ENCODE data around the gene ISCA2. TPM values are rescaled to one million over a fixed set of nuclear protein-coding genes. Genes with fewer than 3 reads are reported as not detected.
"Not testable (repeated sequence)": the region's sequence is repeated elsewhere in the genome, so short reads cannot be mapped to it uniquely, and the experiment has no call there.

The ISCA2 gene
- total RNA-seq, 1 donor from 2014 or later = 42.4 TPM

- no peak for DNase-seq (ENCODE audit: low spot score)
These were observed 34.2 kb downstream of the ISCA2 start for GRCh38 chr14:74527736-74528280.

DNA sequence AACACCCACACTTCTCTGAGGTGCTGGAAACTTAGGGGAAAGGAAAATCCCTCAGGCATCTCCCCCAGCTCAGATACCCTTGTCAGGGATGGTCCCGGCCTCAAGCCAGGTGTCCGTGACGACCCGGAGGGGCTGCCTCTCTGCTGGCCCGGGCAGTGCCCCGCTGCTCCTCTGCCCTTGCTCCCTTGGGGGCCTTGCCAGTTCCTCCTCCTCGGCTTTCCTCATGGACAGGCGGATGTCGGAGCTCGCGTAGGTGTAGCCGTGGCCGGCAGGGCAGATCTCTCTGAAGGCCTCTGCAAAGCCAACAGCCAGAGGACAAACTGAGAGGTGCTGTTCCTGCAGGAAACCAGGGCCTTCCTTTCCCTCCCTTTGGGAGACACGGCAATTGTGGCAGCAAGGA lies 34.8 kb downstream of the ISCA2 start:
- DNase-seq (ENCODE audit: low spot score) = no peak

DNA sequence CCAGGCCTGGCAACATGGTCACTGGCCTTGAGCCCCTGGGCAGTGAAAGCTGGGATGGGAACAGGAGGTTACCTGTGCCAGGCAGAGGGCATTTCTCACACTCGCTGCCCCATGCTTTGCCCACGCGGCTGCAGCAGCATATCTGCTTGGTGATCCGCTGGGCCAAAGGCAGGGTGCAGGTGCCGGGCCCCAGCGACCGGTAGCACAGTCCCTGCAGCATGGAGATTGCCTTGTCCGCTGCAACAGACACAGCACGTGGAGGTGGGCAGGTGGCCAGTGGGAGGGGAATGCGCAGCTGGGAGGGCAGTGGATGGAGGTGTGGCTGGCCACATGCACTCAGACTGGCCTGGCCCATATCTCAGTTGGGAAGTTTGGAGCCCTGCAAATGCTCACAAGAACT lies 35.3 kb downstream of the ISCA2 start:
- no peak for DNase-seq (ENCODE audit: low spot score)

GRCh38 chr14:74531006-74531405 lies 37.4 kb downstream of the ISCA2 start:
- no peak for DNase-seq (ENCODE audit: low spot score)

- DNase-seq (ENCODE audit: low spot score) = peak; percentile 83
These were observed 37.9 kb downstream of the ISCA2 start for GRCh38 chr14:74531467-74531866.

- DNase-seq (ENCODE audit: low spot score) = no peak
These were observed 38.7 kb downstream of the ISCA2 start for GRCh38 chr14:74532246-74532645.

- DNase-seq (ENCODE audit: low spot score) = no peak
These were observed 40.0 kb downstream of the ISCA2 start for GRCh38 chr14:74533576-74533975.

DNA sequence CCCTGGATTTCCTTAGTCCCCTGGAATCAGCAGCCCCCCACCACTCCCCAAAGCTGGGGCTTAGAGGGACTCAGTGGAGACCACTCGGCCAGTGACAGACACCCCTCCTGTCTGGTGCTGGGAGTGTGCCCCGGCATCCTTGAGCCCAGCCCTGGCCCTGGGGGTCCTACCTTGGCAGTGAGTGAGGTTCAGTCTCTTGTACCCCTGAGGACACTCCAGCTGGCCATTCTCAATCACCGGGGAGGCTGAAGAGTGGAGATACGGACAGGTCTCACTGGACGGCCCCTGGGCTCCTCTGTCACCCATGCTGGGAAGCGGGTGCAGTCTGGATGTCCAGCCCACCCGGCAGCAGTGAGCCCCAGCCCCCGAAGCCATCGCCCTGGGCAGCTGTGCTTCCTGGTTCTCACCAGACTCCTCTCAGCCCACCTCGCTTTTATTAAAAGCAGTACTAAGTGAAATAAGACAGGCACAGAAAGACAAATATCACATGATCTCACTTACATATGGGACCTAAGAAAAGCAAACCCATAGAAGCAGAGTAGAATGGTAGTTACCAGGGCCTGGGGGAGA lies 42.3 kb downstream of the ISCA2 start:
- no peak for DNase-seq (ENCODE audit: low spot score)

DNA sequence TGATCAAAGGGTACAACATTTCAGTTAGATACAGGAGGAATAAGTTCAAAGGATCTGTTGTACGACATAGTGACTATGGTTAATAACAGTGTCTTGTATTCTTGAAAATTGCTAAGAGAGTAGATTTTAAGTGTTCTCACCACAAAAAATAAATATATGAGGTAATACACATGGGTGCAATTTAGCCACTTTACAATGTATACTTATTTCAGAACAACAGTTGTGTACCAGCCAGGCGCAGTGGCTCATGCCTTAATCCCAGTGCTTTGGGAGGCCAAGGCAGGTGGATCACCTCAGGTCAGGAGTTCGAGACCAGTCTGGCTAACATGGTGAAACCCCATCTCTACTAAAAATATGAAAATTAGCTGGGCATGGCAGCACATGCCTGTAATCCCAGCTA lies 42.8 kb downstream of the ISCA2 start:
- DNase-seq (ENCODE audit: low spot score) = not testable (repeated sequence)

DNA sequence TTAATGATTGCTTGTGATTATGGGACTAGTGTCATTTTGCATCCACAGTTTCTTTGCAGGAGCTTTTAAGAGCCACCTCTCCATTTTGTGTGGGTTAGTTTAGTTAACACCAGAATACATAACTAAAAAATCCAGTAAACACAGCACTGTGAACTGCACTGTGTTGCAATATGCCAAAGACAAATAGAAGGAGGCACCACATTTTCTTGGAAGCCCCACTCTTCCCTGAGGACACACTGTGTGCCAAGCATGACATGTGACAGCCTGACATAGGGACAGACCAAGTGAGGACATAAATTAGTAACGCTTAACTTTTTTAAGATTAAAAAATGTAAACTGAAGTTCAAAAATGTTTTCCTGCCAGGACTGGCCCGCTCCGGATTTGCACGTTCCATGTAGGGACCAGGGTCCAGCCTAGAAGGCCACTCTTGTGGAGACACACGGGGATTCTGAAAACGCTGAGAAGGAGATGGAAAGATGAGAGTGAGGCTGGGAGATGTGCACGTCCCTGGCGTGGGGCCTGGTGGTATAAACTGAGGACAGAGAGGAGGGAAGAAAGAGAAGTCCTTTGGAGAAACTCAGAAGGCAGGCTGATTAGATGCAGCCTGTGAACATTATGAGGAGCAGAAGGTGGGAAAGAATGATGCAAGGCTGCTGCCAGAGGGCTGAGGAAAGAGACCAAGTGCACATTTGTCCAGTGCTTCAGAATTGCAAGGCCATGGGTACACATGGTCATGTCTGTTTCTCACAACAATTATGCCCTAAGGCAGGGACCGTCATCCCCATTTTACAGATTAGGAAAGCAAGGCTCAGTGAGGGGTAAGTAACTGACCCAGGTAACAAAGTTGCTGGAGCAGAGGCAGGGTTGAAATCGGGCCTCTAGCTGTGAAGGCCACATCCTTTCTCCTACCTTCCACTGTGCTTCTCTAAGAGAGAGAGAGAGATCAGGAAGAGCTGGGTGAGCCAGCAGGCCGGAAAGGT lies 45.1 kb downstream of the ISCA2 start:
- DNase-seq (ENCODE audit: low spot score) = no peak

DNA sequence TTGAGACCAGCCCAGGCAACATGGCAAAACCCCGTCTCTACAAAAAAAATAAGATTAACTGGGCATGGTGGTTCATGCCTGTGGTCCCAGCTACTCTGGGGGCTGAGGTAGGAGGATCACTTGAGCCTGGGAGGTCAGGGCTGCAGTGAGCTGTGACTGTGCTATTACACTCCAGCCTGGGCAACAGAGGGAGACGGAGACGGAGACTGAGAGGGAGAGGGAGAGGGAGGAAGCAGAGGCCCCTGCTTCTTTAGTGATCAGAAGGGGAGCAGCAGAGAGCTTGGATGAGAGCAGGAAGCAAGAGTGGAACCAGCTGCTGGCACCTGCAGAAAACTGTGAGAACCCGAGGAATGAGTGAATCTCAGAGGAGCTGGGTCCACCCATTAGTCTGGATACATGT lies 45.9 kb downstream of the ISCA2 start:
- DNase-seq (ENCODE audit: low spot score) = no peak

DNA sequence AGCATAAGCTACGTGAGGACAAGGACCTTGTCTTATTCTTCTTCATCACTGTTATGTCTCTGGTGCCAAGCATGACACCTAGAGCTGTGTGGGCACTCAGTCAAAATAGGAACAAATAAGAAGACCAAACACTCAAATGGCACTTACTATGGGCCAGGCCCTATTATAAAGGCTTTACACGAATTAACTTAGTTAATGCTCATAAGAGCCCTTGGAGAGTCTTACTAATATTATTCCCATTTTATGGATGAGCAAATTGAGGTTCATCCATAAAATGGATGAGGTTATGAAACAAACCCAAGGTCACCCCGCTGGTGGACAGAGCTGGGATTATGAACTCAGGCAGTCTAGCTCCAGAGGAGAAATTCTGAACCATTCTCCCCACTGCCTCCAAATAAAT lies 47.7 kb downstream of the ISCA2 start:
- DNase-seq (ENCODE audit: low spot score) = no peak

GRCh38 chr14:74542056-74542685 lies 48.6 kb downstream of the ISCA2 start:
- DNase-seq (ENCODE audit: low spot score) = no peak

DNA sequence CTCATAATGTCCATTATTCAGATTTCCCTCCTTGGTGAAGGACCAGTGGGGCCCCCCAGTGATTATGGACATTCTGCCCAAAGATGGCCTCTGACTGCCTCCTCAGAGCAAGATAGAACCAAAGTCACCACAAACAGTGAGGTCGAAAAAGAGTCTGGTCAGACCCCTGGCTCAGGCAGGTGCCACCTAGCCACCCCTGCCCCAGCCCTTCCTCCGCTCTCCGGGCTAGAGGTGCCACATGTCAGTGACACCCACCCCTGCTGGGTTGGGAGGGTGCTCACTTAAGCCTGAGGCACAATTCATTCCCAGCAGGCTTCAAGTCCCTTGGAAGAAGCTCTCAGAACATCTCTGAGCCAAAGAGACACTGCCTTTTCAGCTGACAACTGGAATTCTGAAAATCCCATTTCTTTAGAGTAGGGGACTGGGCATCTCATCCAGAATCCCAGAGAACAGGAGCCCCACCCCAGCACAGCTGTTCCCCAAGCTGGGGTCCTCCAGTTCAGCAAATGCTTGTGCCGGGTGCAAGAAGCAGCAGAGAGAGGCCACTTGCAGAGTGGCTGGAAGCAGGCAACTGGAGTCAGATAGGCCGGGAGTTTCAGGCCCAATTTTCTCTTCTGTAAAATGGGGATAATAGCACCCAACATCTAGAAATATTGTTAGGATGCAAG lies 50.3 kb downstream of the ISCA2 start:
- no peak for DNase-seq (ENCODE audit: low spot score)

DNA sequence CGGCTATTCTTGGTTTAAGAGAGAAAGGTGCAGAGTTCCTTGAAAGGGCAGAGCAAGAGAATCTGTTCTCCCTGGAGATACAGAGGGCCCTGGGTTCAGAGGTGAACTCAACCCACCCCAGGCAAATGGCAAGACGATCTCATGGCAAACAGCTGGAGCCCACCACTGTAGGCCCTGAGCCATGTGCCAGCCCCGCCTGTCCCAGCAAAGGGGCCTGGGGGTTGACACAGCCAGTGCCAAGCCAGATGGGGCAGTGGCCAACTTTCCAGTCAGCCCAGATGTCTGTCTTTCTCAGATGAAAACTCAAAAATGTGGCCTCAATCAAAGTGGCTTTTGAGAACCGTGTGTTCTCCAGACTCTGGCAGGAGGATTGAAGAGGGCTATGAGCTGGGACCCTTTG lies 51.8 kb downstream of the ISCA2 start:
- no peak for DNase-seq (ENCODE audit: low spot score)

- DNase-seq (ENCODE audit: low spot score) = no peak
These were observed 52.9 kb downstream of the ISCA2 start for GRCh38 chr14:74546416-74546815.

Other genes with a start within 250 kb of the ISCA2 start
- gene ABCD4, start 190.8 kb upstream of the ISCA2 start, total RNA-seq (ENCODE audit: insufficient read depth, low replicate concordance) = 47.7 TPM
- 1.2 TPM for gene VRTN, start 145.3 kb upstream of the ISCA2 start, total RNA-seq (ENCODE audit: insufficient read depth, low replicate concordance)
- not detected for gene SYNDIG1L, start 67.6 kb upstream of the ISCA2 start, total RNA-seq (ENCODE audit: insufficient read depth, low replicate concordance)
- 95.8 TPM for gene NPC2, start 460 bp upstream of the ISCA2 start, total RNA-seq (ENCODE audit: insufficient read depth, low replicate concordance)
- gene LTBP2, start 118.5 kb downstream of the ISCA2 start, total RNA-seq (ENCODE audit: insufficient read depth, low replicate concordance) = 103 TPM
- gene AREL1, start 219.3 kb downstream of the ISCA2 start, total RNA-seq (ENCODE audit: insufficient read depth, low replicate concordance) = 13.2 TPM
- gene FCF1, start 219.4 kb downstream of the ISCA2 start, total RNA-seq (ENCODE audit: insufficient read depth, low replicate concordance) = 15.4 TPM